Urothelium cell line (cell line): ENCODE results near the gene RNF151.

Source experiments
- DNase-seq: peaks from one replicate; pipeline ENCODE4 v3.0.0; 2011; ENCODE audit warnings: low spot score, mixed read lengths
- FAIRE-seq: peaks from 2 replicates; lab custom pipeline; 2011; peaks lifted over from hg19 to GRCh38; lab: Jason Lieb, UNC

RNF151 gene

GRCh38 chr16:1990351-1991134 is 23.9 kb downstream of the RNF151 start:
- no peak for FAIRE-seq
- DNase-seq = peak; percentile 65

- DNase-seq (no peak), FAIRE-seq (no peak)
Observed at GRCh38 chr16:1991135-1991551, 24.5 kb downstream of the RNF151 start.

- FAIRE-seq (no peak), DNase-seq (no peak)
Observed at GRCh38 chr16:1991588-1991947, 24.9 kb downstream of the RNF151 start.

GRCh38 chr16:1991948-1992703 is 25.5 kb downstream of the RNF151 start:
- DNase-seq (peak; percentile 67), FAIRE-seq (no peak)

- FAIRE-seq (no peak), DNase-seq (no peak)
Observed at GRCh38 chr16:1992704-1993317, 26.2 kb downstream of the RNF151 start.

- no peak for FAIRE-seq
- DNase-seq = no peak
Observed at GRCh38 chr16:1993731-1994131, 27.1 kb downstream of the RNF151 start.

- DNase-seq (no peak), FAIRE-seq (no peak)
Observed at GRCh38 chr16:1997494-1998359, 31.1 kb downstream of the RNF151 start.

- FAIRE-seq (no peak), DNase-seq (no peak)
Observed at GRCh38 chr16:1998360-1998835, 31.7 kb downstream of the RNF151 start.

- no peak for FAIRE-seq
- no peak for DNase-seq
Observed at GRCh38 chr16:1998852-1999801, 32.5 kb downstream of the RNF151 start.

GRCh38 chr16:1999866-2000514 is 33.3 kb downstream of the RNF151 start:
- FAIRE-seq (no peak), DNase-seq (no peak)

GRCh38 chr16:2001035-2001434 is 34.4 kb downstream of the RNF151 start:
- DNase-seq (no peak), FAIRE-seq (no peak)

GRCh38 chr16:2001456-2002355 is 35.0 kb downstream of the RNF151 start:
- FAIRE-seq = peak; percentile 72

GRCh38 chr16:2002406-2003230 is 36.0 kb downstream of the RNF151 start:
- DNase-seq (no peak), FAIRE-seq (no peak)

More at GRCh38 chr16:2001456-2002355, 35.0 kb downstream of the RNF151 start:
- DNase-seq = no peak

GRCh38 chr16:2003231-2003826 is 36.7 kb downstream of the RNF151 start:
- no peak for FAIRE-seq

GRCh38 chr16:2003827-2004641 is 37.4 kb downstream of the RNF151 start:
- DNase-seq (peak; percentile 95), FAIRE-seq (peak; percentile 17)

More at GRCh38 chr16:2003231-2003826, 36.7 kb downstream of the RNF151 start:
- DNase-seq = no peak
